NT2/D1 (cell line): ENCODE measurements around the gene SMURF1.

ENCODE experiments used
- SUZ12 ChIP-seq: IDR thresholded peaks from 2 replicates; pipeline ENCODE4 v1.6.1; 2011; ENCODE audit not compliant: insufficient read length, insufficient read depth; ENCODE audit errors: extremely low read depth
- ZNF274 ChIP-seq: IDR thresholded peaks from 2 replicates; pipeline ENCODE4 v1.6.1; 2011; ENCODE audit warnings: mild to moderate bottlenecking, low read depth, low read length

DNA sequence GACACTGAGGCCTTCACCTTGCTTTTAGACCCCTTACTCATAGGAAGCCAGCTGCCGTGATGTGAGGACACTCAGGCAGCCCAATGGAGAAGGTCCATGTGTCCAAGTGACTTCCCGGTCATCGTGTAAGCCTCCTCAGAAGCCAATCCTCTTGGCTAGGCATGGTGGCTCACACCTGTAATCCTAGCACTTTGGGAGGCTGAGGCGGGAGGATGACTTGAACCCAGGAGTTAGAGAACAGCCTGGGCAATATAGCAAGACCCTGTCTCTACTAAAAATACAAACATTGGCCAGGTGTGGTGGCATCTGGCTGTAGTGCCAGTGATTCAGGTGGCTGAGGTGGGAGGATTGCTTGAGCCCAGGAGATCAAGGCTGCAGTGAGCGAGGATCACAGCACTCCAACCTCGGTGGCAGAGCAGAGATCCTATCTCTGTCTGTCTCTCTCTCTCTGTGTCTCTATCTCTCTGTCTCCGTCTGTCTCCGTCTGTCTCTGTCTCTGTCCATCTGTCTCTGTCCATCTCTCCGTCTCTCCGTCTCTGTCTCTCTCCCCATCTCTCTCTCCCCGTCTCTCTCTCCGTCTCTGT is 36.3 kb upstream of the SMURF1 start:
- TF ChIP-seq ZNF274, result no peak
- no peak for TF ChIP-seq SUZ12
